Tongue (tissue), 2 donors: ENCODE data around the gene TRAF3IP3. TPM values are rescaled to one million over a fixed set of nuclear protein-coding genes. Genes with fewer than 3 reads are reported as not detected.
A peak's percentile ranks its signal among the peaks of the same experiment; 100 is the strongest.

Experiments used
- DNase-seq: peaks from one replicate; pipeline ENCODE4 v3.0.0-alpha.2; 2015
- total RNA-seq: library from RNA; depleted of rRNA; stranded (reverse); fragments of >200 nt; gene quantifications from one replicate; pipeline ENCODE4 v1.2.3, GENCODE V29; 2014

The TRAF3IP3 gene
- total RNA-seq, 1 donor from 2014 or later = 3.4 TPM

- peak; percentile 45 for DNase-seq
Measured at GRCh38 chr1:209800984-209801834, 45.4 kb downstream of the TRAF3IP3 start.

GRCh38 chr1:209802117-209802779 lies 46.4 kb downstream of the TRAF3IP3 start:
- DNase-seq = no peak

DNA sequence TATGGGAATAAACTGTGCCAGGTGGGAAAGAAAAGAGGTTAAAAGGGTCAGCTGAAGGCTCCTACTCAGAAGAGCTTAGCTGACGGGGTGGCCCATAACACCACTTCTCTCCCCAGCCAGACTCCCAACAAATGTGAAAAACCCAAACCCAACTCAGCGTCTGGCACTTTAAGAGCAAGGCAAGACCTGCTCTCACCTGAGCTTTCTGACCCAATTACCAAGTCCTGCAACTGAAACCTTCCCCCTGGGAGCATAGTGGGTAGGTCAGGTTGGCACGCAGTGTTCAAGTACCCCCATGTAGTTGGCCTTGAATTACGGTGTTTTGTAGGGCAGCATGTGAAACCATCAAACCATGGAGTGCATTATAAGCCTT lies 46.9 kb downstream of the TRAF3IP3 start:
- DNase-seq = no peak

GRCh38 chr1:209803568-209803967 lies 47.7 kb downstream of the TRAF3IP3 start:
- DNase-seq = no peak

DNA sequence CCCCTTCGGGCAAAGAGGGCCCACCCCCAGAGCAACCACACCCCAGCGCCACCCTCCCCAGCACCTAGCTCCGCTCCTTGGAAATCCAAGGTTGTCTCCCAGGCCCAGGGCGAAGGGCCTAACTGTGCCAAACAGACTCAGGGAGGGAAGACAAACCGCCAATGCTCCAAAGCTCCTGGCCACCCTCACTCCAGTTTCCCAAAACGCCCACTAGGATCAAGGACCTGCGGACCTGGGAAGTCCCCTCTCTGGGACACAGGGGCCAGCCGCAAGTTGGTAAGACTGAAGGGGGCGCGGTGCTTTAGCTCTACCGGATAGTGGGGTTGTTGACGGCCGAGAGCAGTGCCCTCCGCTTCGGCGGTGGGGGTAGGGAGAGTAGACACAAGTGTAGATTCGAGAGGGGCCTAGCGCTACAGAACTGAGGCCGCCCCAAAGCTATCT lies 49.5 kb downstream of the TRAF3IP3 start:
- no peak for DNase-seq

GRCh38 chr1:209805875-209806760 lies 50.3 kb downstream of the TRAF3IP3 start, which contains the start of gene IRF6:
Gene IRF6 (minus strand): TSS chr1:209806142. CDS start chr1:209801413, 4,729 bp downstream.
- DNase-seq = peak; percentile 88

- no peak for DNase-seq
Measured at GRCh38 chr1:209807509-209807908, 51.7 kb downstream of the TRAF3IP3 start.

DNA sequence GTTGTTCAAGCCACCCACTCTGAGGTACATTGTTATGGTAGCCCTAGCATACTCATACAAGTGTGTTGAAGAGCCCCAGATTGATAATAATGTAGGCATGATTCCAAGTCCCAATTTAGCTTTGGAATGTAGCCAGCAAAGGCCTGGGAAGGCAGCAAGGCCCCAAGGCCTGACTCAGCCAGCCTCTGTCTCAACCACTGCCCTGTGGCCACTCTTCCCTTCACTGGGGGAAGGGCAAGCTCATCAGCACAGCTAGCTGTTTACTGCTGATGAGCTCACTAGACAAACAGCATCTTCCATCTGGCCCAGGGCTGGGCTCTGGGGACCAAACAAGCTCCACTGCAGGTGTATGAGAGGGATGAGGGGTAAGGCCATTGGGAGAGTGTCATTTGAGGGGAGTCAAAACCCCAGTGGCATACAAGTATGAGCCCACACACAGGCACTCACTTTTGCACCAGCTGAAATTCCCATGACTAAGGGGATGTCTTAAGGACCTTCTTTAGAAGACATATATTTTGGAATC lies 52.3 kb downstream of the TRAF3IP3 start:
- peak; percentile 71 for DNase-seq

- no peak for DNase-seq
Measured at GRCh38 chr1:209809611-209810010, 53.8 kb downstream of the TRAF3IP3 start.

GRCh38 chr1:209810783-209811182 lies 54.9 kb downstream of the TRAF3IP3 start:
- DNase-seq = no peak

DNA sequence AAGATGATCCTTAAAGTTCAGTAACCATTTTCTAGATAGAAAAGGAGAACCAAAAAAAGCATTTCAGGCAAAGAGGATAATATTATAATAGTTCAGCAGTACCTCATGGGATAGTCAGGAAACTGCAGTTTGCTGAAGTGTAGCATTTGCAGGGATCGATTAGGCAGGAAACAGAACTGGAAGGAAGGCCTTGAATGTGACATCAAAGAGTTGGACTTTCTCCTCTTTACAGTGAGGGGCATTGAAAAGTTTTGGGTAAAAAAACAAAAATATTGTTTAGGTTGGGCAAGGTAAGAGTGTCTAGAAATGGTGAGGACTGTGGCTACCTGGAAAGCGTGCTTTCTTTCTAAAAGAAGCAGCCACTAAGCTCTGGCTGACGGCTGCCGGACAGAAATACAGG lies 58.0 kb downstream of the TRAF3IP3 start:
- DNase-seq = no peak

DNA sequence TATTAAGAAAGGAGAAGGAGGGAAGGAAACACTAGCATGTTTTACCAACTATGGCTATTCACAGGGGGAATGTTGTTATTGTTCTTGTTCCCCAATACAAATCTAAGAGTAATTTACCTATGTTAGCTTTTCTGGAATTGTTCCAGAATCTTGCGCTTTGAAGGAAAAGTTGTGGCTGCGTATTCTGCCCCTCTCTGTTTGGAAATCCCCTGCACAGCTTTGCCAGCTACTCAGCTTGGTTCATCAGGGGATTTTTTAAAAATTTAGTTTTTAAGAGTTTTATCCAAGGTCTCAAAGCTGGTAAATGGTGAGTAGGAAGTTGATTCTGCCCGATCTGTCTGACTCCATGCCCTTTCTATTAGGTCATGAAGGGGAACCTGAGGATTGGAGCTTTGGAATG lies 59.6 kb downstream of the TRAF3IP3 start:
- DNase-seq = no peak

DNA sequence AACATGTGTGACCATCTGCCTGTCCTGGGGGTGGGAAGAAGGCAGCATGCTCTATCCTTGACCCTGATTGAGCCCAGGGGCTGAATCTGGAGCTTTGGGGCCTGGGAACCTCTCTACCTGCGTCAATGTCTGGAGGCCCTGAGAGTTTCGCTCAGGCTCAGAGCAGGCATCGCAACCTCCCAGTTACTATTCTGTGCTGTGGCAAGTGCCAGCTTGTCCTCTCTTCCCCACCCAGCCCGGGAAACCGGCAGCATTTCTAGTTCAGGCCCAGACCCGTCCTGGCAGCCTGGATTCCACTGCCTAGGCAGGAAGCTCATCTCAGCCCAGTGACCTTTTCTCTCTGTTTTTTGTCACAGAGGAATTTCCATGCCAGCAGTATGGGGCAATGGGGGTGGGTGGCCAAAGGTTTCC lies 60.1 kb downstream of the TRAF3IP3 start:
- peak; percentile 75 for DNase-seq

GRCh38 chr1:209816923-209817322 lies 61.1 kb downstream of the TRAF3IP3 start:
- DNase-seq = no peak

DNA sequence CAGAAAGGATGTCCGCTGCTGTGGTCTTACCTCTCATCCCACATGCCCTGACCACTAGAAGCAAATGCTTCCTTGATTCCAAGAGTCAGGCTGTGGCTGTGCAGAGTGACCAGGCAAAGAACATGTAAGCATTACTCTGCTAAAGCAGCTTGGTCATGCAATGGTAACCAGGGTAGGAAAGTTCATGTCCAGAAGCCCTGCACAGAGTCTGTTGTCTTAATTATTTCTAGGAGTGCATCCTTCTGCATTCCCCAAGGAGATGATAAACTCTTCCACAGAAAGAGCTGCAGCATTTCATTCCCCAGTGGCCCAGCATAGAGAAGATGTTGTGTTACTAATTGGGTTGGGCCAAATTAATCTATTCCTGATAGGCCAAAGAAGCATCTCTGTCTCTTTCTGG lies 61.8 kb downstream of the TRAF3IP3 start:
- DNase-seq = no peak

- DNase-seq = no peak
Measured at GRCh38 chr1:209819058-209819457, 63.2 kb downstream of the TRAF3IP3 start.

DNA sequence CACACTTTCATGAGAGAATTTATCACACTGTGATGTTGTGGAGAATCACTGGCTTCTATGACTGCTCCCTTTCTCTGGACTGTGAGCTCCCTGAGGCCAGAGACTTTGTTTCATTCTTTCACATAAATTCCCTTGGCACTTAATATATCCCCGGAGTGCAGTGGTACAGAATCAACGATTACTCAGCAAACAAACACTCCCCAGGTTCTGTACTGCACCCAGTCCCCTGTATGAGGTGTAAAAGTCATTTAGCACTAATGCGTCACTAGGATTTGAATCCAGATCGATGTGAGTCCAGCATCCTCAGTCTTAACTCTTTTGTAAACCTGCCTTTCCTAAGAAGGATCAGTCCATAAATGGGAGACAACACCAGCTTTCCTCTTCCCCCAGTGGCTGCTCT lies 65.1 kb downstream of the TRAF3IP3 start:
- DNase-seq = no peak

DNA sequence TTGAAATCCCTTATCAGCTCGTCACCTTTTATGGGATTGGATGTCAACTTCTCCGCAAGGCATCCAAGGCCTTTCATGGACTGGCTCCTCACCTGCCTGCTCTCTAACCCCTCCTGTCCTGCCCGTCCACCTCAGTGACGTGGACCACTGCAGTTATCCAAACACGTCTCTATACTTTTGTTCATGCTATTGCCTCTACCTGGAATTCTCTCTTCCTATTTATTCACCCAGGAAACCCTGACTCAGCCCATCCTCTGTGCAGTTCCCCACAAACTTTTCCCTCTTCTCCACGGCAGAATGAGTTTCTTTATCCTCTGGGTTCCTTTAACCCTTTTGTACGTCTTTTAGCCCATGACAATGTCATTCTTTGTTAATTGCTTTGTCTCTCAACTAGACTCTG lies 66.9 kb downstream of the TRAF3IP3 start:
- DNase-seq = no peak

- DNase-seq = peak; percentile 79
Measured at GRCh38 chr1:209823143-209824041, 67.5 kb downstream of the TRAF3IP3 start.

DNA sequence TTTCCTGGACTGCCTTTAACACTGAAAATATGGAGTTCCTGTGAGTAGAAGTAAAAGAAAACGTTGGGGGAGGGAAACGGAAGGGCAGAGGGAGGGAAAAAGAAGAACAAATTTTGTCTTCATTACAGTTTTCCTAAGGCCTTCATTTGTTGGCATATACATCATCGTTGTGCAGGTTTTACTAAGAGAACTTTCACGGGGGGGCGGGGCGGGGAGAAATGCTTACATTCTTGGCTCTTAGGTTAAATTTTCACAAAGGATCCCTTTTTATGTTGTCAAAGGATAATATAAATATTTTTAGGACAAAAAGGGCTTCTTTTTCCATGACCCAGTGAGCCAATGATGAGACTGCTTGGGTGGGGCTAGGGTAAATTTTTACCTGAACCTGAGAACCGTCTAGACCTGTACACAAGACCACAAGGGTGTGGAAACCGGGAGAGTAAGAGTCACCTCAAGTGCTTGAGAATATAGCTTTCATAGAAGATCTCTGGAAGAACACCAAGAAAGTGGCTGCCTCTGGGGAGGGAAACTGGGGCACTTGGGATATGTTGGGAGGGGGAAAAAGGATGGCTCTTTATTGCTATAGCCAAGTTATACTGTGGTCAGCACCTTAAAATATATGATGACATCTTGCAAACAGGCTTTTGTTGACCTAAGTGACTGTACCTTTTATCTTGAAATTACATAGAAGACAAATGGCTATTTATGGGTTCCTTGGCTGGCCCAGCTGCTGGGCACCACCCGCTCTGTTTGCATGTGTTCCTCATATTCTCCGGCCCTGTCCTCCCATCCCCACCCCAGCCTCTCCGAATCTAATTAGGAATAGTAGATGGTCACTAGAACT lies 70.0 kb downstream of the TRAF3IP3 start:
- peak; percentile 42 for DNase-seq
